ENCODE results near the gene CADPS2. TPM values are rescaled to one million over a fixed set of nuclear protein-coding genes. Genes with fewer than 3 reads are reported as not detected.

The CADPS2 gene
- total and polyA plus RNA-seq, 2 of the 8 experiments (the other 6 are each of a cell fraction or from before 2014, with no cell fraction given), result 8.9 to 22.3 TPM

DNA sequence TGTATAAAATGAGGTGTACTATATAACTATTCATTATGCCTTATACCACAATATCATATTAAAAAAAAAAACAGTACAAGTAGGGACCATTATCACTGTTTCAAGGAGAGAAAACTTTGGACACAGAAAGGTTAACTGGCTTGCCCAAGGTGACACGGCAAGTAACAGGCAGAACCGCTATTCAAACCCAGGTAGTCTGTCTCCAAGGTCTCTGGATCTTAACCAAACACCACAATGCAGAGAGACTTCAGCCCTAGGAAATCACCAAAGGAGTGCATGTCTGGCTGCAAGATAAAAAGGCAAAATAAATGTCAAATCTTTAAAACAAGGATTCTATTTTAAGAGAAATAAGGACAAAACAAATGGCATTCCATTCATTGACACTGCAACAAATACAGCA is 56.3 kb downstream of the CADPS2 start:
- H3K27me3 ChIP-seq (replicated peaks in 1 of 4; ENCODE audit: control insufficient read depth in 3 of 4, extremely low read depth in 1 of 4, insufficient read depth in 3 of 4, low read length in 3 of 4), result peaks cover 0 to 1% (median 0%) of the 10 kb centered on the region in 4 experiments; a peak in 1 of 7 replicates
- H3K14ac ChIP-seq (ENCODE audit: insufficient read length), result no peak overlapping the region
- H3K4me2 ChIP-seq (ENCODE audit: insufficient read depth in 1 of 2, low read depth in 2 of 2, low read length in 2 of 2), result no peak overlapping the region
- H4K8ac ChIP-seq (ENCODE audit: extremely low read depth, insufficient read depth, low read length), result no peak overlapping the region
- H3K4ac ChIP-seq (replicated peaks; ENCODE audit: insufficient read length, low read depth, low read length), result no peak overlapping the region
- H3K18ac ChIP-seq (ENCODE audit: extremely low read depth, low read length), result no peak overlapping the region
- no peak overlapping the region for H2BK12ac ChIP-seq (ENCODE audit: low read depth, low read length)
- no peaks in the 10 kb centered on the region for H3K79me2 ChIP-seq (ENCODE audit: control insufficient read depth in 1 of 2, insufficient read depth in 2 of 2, low read length in 2 of 2)
- no peaks in the 10 kb centered on the region for H4K20me1 ChIP-seq (replicated peaks in 1 of 2; ENCODE audit: control insufficient read depth in 1 of 2, insufficient read depth in 2 of 2, low read length in 2 of 2)
- no peak overlapping the region for H3K56ac ChIP-seq (replicated peaks; ENCODE audit: insufficient read length, low read depth, low read length)
- no peak overlapping the region for H3K23ac ChIP-seq (ENCODE audit: insufficient read length)
- no peak overlapping the region for H2AK5ac ChIP-seq (ENCODE audit: low read depth, low read length)
- no peaks in the 10 kb centered on the region for H3K79me1 ChIP-seq (ENCODE audit: low read depth, low read length)
- ChIA-PET CTCF (ENCODE audit: partially characterized antibody) (no interaction called here), POLR2A (ENCODE audit: partially characterized antibody) (no interaction called here)
- no peak overlapping the region for H3K4me3 ChIP-seq (ENCODE audit: extremely low read depth in 1 of 4, insufficient read depth in 2 of 4, low read depth in 3 of 4, low read length in 4 of 4)
- H2BK20ac ChIP-seq (ENCODE audit: low read length), result no peak overlapping the region
- no peak overlapping the region for H2AFZ ChIP-seq (ENCODE audit: low read length)
- no peaks in the 10 kb centered on the region for H3K36me3 ChIP-seq (ENCODE audit: control insufficient read depth in 2 of 4, insufficient read depth in 4 of 4, low read length in 3 of 4)
- H2BK5ac ChIP-seq (ENCODE audit: low read depth, low read length), result no peak overlapping the region
- WGBS, 2 experiments (ENCODE audit: extremely low coverage in 1 of 2, insufficient coverage in 1 of 2, insufficient read length in 1 of 2, insufficient replicate concordance in 2 of 2, low coverage in 1 of 2, low lambda C conversion rate in 2 of 2, missing lambda C conversion rate in 1 of 2), result 93% methylated on average over 2 of the region's 2 CpGs; no CpG with 5 or more reads in 1 of the 2 experiments
- no peak overlapping the region for H4K5ac ChIP-seq (ENCODE audit: insufficient read length, low read depth, low read length)
- TF ChIP-seq ASH2L (IDR thresholded peaks at IDR 0.05; ENCODE audit: low read length) (no peak), CREB1 (IDR thresholded peaks at IDR 0.05) (no peak), PHF8 (conservative IDR thresholded peaks at IDR 0.05; ENCODE audit: low read depth, low read length) (no peak), TAF7 (optimal IDR thresholded peaks at IDR 0.05; ENCODE audit: borderline replicate concordance, low read depth, low read length) (no peak), GTF2F1 (IDR thresholded peaks at IDR 0.05; ENCODE audit: borderline replicate concordance, low read depth, low read length) (no peak), JUND (IDR thresholded peaks at IDR 0.05; ENCODE audit: low read length) (no peak), RBBP5 (IDR thresholded peaks at IDR 0.05; ENCODE audit: borderline replicate concordance, low read depth, low read length) (no peak), SRF (IDR thresholded peaks at IDR 0.05; ENCODE audit: low read depth, low read length) (no peak), CBX5 (IDR thresholded peaks at IDR 0.05; ENCODE audit: low read depth, low read length) (no peak), CTBP2 (IDR thresholded peaks at IDR 0.05; ENCODE audit: borderline replicate concordance, insufficient read depth, insufficient read length, low read length) (no peak), SAP30 (IDR thresholded peaks at IDR 0.05; ENCODE audit: insufficient read depth, insufficient replicate concordance, low read length) (no peak), SIRT6 (IDR thresholded peaks at IDR 0.05; ENCODE audit: low read length) (no peak)
- H2BK15ac ChIP-seq (ENCODE audit: low read length), result no peak overlapping the region
- no peak overlapping the region for H3K9ac ChIP-seq (replicated peaks in 1 of 4; ENCODE audit: extremely low read depth in 1 of 4, low read depth in 3 of 4, low read length in 3 of 4)
- H3K27ac ChIP-seq (ENCODE audit: low read depth, low read length), result no peak overlapping the region
- no peak for FAIRE-seq
- H3K9me3 ChIP-seq (ENCODE audit: insufficient read depth in 2 of 2, low read depth in 1 of 2, low read length in 1 of 2), result no peaks in the 10 kb centered on the region
- no peak overlapping the region for H4K91ac ChIP-seq (replicated peaks; ENCODE audit: insufficient read length, low read length)
- H3K23me2 ChIP-seq (ENCODE audit: low read depth, low read length), result no peaks in the 10 kb centered on the region
- no peak overlapping the region for H2BK120ac ChIP-seq (replicated peaks; ENCODE audit: low read depth, low read length)
- H3K4me1 ChIP-seq (replicated peaks in 1 of 4; ENCODE audit: control insufficient read depth in 3 of 4, insufficient read depth in 4 of 4, low read length in 3 of 4), result 0 out of 7 replicates have a peak, but pooled peaks cover 0 to 5% (median 0%) of the 10 kb centered on the region in 4 experiments
- no peak for DNase-seq (ENCODE audit: low read depth in 1 of 2, low spot score in 2 of 2)

Data from H1 (cell line).